Measurements from ENCODE around the gene PIR. TPM values are rescaled to one million over a fixed set of nuclear protein-coding genes. Genes with fewer than 3 reads are reported as not detected.

The PIR gene
- total and polyA plus RNA-seq, 2 of the 8 experiments (the other 6 are each of a cell fraction or from before 2014, with no cell fraction given) = 6.4 to 10.3 TPM

GRCh38 chrX:15474028-15474427 lies 19.1 kb downstream of the PIR start:
- no peak overlapping the region for H3K4me2 ChIP-seq (ENCODE audit: insufficient read depth in 1 of 2, low read depth in 2 of 2, low read length in 2 of 2)
- H2BK5ac ChIP-seq (ENCODE audit: low read depth, low read length) = no peak overlapping the region
- H2BK12ac ChIP-seq (ENCODE audit: low read depth, low read length) = no peak overlapping the region
- no peak overlapping the region for H3K14ac ChIP-seq (ENCODE audit: insufficient read length)
- H3K9ac ChIP-seq (replicated peaks in 1 of 4; ENCODE audit: extremely low read depth in 1 of 4, low read depth in 3 of 4, low read length in 3 of 4) = no peak overlapping the region
- no peak overlapping the region for H2BK20ac ChIP-seq (ENCODE audit: low read length)
- DNase-seq (ENCODE audit: low read depth in 1 of 2, low spot score in 2 of 2) = no peak
- no peak overlapping the region for H2BK120ac ChIP-seq (replicated peaks; ENCODE audit: low read depth, low read length)
- H3K4ac ChIP-seq (replicated peaks; ENCODE audit: insufficient read length, low read depth, low read length) = no peak overlapping the region
- TF ChIP-seq SAP30 (IDR thresholded peaks at IDR 0.05; ENCODE audit: insufficient read depth, insufficient replicate concordance, low read length) (no peak), CBX5 (IDR thresholded peaks at IDR 0.05; ENCODE audit: low read depth, low read length) (no peak), EZH2 (IDR thresholded peaks at IDR 0.05; ENCODE audit: low read depth, low read length, severe bottlenecking) (no peak)
- no peak overlapping the region for H2BK15ac ChIP-seq (ENCODE audit: low read length)
- no peak overlapping the region for H3K23ac ChIP-seq (ENCODE audit: insufficient read length)
- no peaks in the 10 kb centered on the region for H3K27me3 ChIP-seq (replicated peaks in 1 of 4; ENCODE audit: control insufficient read depth in 3 of 4, extremely low read depth in 1 of 4, insufficient read depth in 3 of 4, low read length in 3 of 4)
- H4K91ac ChIP-seq (replicated peaks; ENCODE audit: insufficient read length, low read length) = no peak overlapping the region
- H3K23me2 ChIP-seq (ENCODE audit: low read depth, low read length) = no peaks in the 10 kb centered on the region; the same call in 1 of the 2 replicates
- POLR2A ChIA-PET (ENCODE audit: partially characterized antibody) = no interaction called here
- no peaks in the 10 kb centered on the region for H3K9me3 ChIP-seq (ENCODE audit: insufficient read depth in 2 of 2, low read depth in 1 of 2, low read length in 1 of 2)
- no peak overlapping the region for H2AK5ac ChIP-seq (ENCODE audit: low read depth, low read length)
- no peak for FAIRE-seq
- H3K79me2 ChIP-seq (ENCODE audit: control insufficient read depth in 1 of 2, insufficient read depth in 2 of 2, low read length in 2 of 2) = no peaks in the 10 kb centered on the region
- H3K56ac ChIP-seq (replicated peaks; ENCODE audit: insufficient read length, low read depth, low read length) = no peak overlapping the region
- H2AFZ ChIP-seq (ENCODE audit: low read length) = no peak overlapping the region
- no peaks in the 10 kb centered on the region for H4K20me1 ChIP-seq (replicated peaks in 1 of 2; ENCODE audit: control insufficient read depth in 1 of 2, insufficient read depth in 2 of 2, low read length in 2 of 2)
- H3K4me1 ChIP-seq (replicated peaks in 1 of 4; ENCODE audit: control insufficient read depth in 3 of 4, insufficient read depth in 4 of 4, low read length in 3 of 4) = peaks cover 0 to 3% (median 0%) of the 10 kb centered on the region in 4 experiments; a peak in 2 of 7 replicates
- no peak overlapping the region for H3K18ac ChIP-seq (ENCODE audit: extremely low read depth, low read length)
- 97% methylated on average over 4 of the region's 4 CpGs; no CpG with 5 or more reads in 1 of the 2 experiments for WGBS, 2 experiments (ENCODE audit: extremely low coverage in 1 of 2, insufficient coverage in 1 of 2, insufficient read length in 1 of 2, insufficient replicate concordance in 2 of 2, low coverage in 1 of 2, low lambda C conversion rate in 2 of 2, missing lambda C conversion rate in 1 of 2)
- H4K5ac ChIP-seq (ENCODE audit: insufficient read length, low read depth, low read length) = no peak overlapping the region
- no peak overlapping the region for H3K4me3 ChIP-seq (ENCODE audit: extremely low read depth in 1 of 4, insufficient read depth in 2 of 4, low read depth in 3 of 4, low read length in 4 of 4)
- no peaks in the 10 kb centered on the region for H3K79me1 ChIP-seq (ENCODE audit: low read depth, low read length)
- H3K36me3 ChIP-seq (ENCODE audit: control insufficient read depth in 2 of 4, insufficient read depth in 4 of 4, low read length in 3 of 4) = no peaks in the 10 kb centered on the region
- no peak overlapping the region for H3K27ac ChIP-seq (ENCODE audit: low read depth, low read length)
- no peak overlapping the region for H4K8ac ChIP-seq (ENCODE audit: extremely low read depth, insufficient read depth, low read length)
- CTCF ChIA-PET (ENCODE audit: partially characterized antibody) = interaction anchor here (0.6 to 1.4 kb wide), 3 partner anchors 8 to 125 kb away, joined by 3 to 4 read pairs (median 3); no protein-coding TSS in a partner anchor

Measured in H1 (cell line).